Glutamatergic neuron (in vitro differentiated cells): ENCODE results near the gene ROBO1. TPM values are rescaled to one million over a fixed set of nuclear protein-coding genes. Genes with fewer than 3 reads are reported as not detected.

Source experiments
- DNase-seq: peaks from one replicate; pipeline ENCODE4 v3.0.0; 2022
- H3K27ac Mint-ChIP-seq: one replicate; pipeline ENCODE4 v1.8.0; 2020; ENCODE audit warnings: mild to moderate bottlenecking, mixed read lengths, inconsistent platforms; ENCODE audit not compliant: unreplicated experiment
- H3K27me3 Mint-ChIP-seq: one replicate; pipeline ENCODE4 v1.8.0; 2020; ENCODE audit warnings: mild to moderate bottlenecking, moderate library complexity, mixed read lengths, inconsistent platforms; ENCODE audit not compliant: unreplicated experiment
- H3K36me3 Mint-ChIP-seq: one replicate; pipeline ENCODE4 v1.8.0; 2020; ENCODE audit warnings: mild to moderate bottlenecking, mixed read lengths, inconsistent platforms; ENCODE audit not compliant: unreplicated experiment
- H3K4me1 Mint-ChIP-seq: one replicate; pipeline ENCODE4 v1.8.0; 2020; ENCODE audit warnings: mild to moderate bottlenecking, low read depth, mixed read lengths, inconsistent platforms; ENCODE audit not compliant: unreplicated experiment
- H3K4me3 Mint-ChIP-seq: one replicate; pipeline ENCODE4 v1.8.0; 2020; ENCODE audit warnings: mild to moderate bottlenecking, mixed read lengths, inconsistent platforms; ENCODE audit not compliant: unreplicated experiment
- H3K9me3 Mint-ChIP-seq: one replicate; pipeline ENCODE4 v1.8.0; 2020; ENCODE audit warnings: mild to moderate bottlenecking, moderate library complexity, mixed read lengths, inconsistent platforms; ENCODE audit not compliant: unreplicated experiment
- CTCF ChIP-seq: fragments of 200-600 bp; sonication (generic); IDR thresholded peaks from one replicate; pipeline ENCODE4 v1.5.0; 2021; ENCODE audit not compliant: partially characterized antibody, unreplicated experiment
- total RNA-seq: library from RNA; stranded (reverse); fragmentation: NEBNext Ultra II Directional; extraction: Animal tissue kit (Norgen Biotek cat#: 25700); gene quantifications from one replicate; pipeline ENCODE4 v1.2.1, GENCODE V29; 2021; ENCODE audit not compliant: unreplicated experiment

ROBO1 gene
- total RNA-seq, 1 donor from 2014 or later, result 505 TPM

DNA sequence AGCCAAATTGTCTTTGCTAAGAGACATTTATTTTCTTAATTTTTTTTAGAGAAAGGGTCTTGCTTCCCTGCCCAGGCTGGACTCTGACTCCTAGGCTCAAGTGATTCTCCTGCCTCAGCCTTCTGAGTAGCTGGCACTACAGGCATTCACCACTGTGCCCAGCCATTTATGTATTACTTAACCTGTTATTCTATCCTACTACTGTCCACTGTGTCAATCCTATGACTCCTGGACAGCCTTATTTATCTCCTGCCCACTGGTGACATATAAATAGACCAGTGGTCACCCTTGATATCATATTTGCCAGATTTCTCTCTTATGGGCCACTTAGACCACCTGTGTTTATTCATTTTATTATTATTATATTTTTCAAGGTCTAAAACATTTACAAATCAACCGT, 161.4 kb downstream of the ROBO1 start:
- peaks cover under 1% of the 10 kb centered on the region for H3K27me3 Mint-ChIP-seq
- H3K27ac Mint-ChIP-seq, result no peak overlapping the region
- no peak for DNase-seq
- H3K9me3 Mint-ChIP-seq, result no peaks in the 10 kb centered on the region
- H3K4me1 Mint-ChIP-seq, result no peaks in the 10 kb centered on the region
- no peaks in the 10 kb centered on the region for H3K36me3 Mint-ChIP-seq
- no peak overlapping the region for H3K4me3 Mint-ChIP-seq
- TF ChIP-seq CTCF, result no peak

DNA sequence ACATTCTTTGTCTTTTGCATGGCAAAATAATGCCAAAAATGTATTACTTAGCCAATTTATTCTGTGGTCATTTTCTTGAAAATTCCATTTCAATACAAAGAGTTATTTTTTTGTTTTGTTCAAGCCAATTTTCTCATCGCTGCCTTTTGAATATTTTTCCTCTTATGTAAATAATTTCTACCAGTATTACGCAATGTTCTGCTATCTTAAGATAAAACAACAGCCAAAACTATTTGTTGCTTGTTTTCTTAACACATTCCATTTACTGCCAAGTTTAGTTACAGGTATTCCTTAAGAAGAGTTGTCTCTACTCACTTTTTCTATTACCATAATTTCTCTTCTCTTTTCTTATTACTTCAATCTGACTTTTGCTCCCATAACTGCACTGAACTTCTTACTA, 163.1 kb downstream of the ROBO1 start:
- no peaks in the 10 kb centered on the region for H3K27me3 Mint-ChIP-seq

GRCh38 chr3:79602385-79602784, 165.4 kb downstream of the ROBO1 start:
- H3K27me3 Mint-ChIP-seq, result no peaks in the 10 kb centered on the region
- H3K4me3 Mint-ChIP-seq, result no peak overlapping the region

More for the DNA sequence above, 163.1 kb downstream of the ROBO1 start:
- Mint-ChIP-seq H3K36me3 (no peaks in the 10 kb centered on the region), H3K27ac (no peak overlapping the region), H3K4me3 (no peak overlapping the region), H3K9me3 (no peaks in the 10 kb centered on the region), H3K4me1 (no peaks in the 10 kb centered on the region)
- no peak for TF ChIP-seq CTCF
- no peak for DNase-seq

GRCh38 chr3:79598594-79598993, 169.2 kb downstream of the ROBO1 start:
- no peaks in the 10 kb centered on the region for H3K36me3 Mint-ChIP-seq
- no peaks in the 10 kb centered on the region for H3K4me1 Mint-ChIP-seq
- H3K4me3 Mint-ChIP-seq, result no peak overlapping the region
- no peak for TF ChIP-seq CTCF
- H3K27ac Mint-ChIP-seq, result no peak overlapping the region
- DNase-seq, result no peak
- no peaks in the 10 kb centered on the region for H3K27me3 Mint-ChIP-seq
- H3K9me3 Mint-ChIP-seq, result no peaks in the 10 kb centered on the region

More at GRCh38 chr3:79602385-79602784, 165.4 kb downstream of the ROBO1 start:
- H3K36me3 Mint-ChIP-seq, result no peaks in the 10 kb centered on the region
- no peak overlapping the region for H3K27ac Mint-ChIP-seq
- no peak for DNase-seq
- no peak for TF ChIP-seq CTCF
- H3K4me1 Mint-ChIP-seq, result no peaks in the 10 kb centered on the region
- H3K9me3 Mint-ChIP-seq, result no peaks in the 10 kb centered on the region

GRCh38 chr3:79597709-79598108, 170.1 kb downstream of the ROBO1 start:
- no peak for DNase-seq
- TF ChIP-seq CTCF, result no peak
- Mint-ChIP-seq H3K4me3 (no peak overlapping the region), H3K36me3 (no peaks in the 10 kb centered on the region), H3K27me3 (no peaks in the 10 kb centered on the region), H3K27ac (no peak overlapping the region), H3K9me3 (no peaks in the 10 kb centered on the region), H3K4me1 (no peaks in the 10 kb centered on the region)
